ENCODE measurements around the gene METTL2A. TPM values are rescaled to one million over a fixed set of nuclear protein-coding genes. Genes with fewer than 3 reads are reported as not detected.
"Not testable (repeated sequence)": the region's sequence is repeated elsewhere in the genome, so short reads cannot be mapped to it uniquely, and the experiment has no call there.

The METTL2A gene
- total RNA-seq, 1 donor from 2014 or later, result 36.5 TPM

GRCh38 chr17:62452195-62452594, 28.5 kb downstream of the METTL2A start:
- DNase-seq (ENCODE audit: low spot score); intact Hi-C loops (cut with micrococcal nuclease); H3K27ac Mint-ChIP-seq; H3K27me3 Mint-ChIP-seq (ENCODE audit: insufficient read depth); H3K36me3 Mint-ChIP-seq (ENCODE audit: low read depth); H3K9me3 Mint-ChIP-seq; H3K4me3 Mint-ChIP-seq: not testable (repeated sequence)
- peaks cover 13% of the 10 kb centered on the region for H3K4me1 Mint-ChIP-seq (ENCODE audit: low read depth)

DNA sequence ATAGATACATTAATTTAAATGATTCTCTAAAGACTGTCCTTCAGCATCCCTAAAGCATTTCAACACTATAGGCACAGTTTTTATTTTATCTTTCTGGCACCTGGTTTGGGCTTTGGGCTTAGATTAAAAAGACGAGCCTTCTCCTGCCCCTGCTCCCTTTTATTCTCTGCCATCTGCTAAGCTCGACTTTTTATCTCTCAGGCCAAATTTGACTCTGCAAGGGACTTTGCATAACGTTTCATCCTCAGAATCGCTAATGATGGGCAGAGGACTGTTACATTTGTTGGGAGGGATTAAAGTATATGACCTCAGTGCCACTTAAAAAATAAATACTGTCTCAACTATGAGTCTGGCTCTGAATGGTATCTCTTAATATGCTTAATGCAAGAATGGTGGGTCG, 29.3 kb downstream of the METTL2A start:
- H3K4me3 Mint-ChIP-seq; H3K27ac Mint-ChIP-seq; DNase-seq (ENCODE audit: low spot score); intact Hi-C loops (cut with micrococcal nuclease); H3K36me3 Mint-ChIP-seq (ENCODE audit: low read depth); H3K27me3 Mint-ChIP-seq (ENCODE audit: insufficient read depth); H3K9me3 Mint-ChIP-seq: not testable (repeated sequence)
- H3K4me1 Mint-ChIP-seq (ENCODE audit: low read depth), result peaks cover 13% of the 10 kb centered on the region

GRCh38 chr17:62453656-62454055, 30.0 kb downstream of the METTL2A start:
- H3K36me3 Mint-ChIP-seq (ENCODE audit: low read depth); DNase-seq (ENCODE audit: low spot score); H3K4me3 Mint-ChIP-seq; H3K27ac Mint-ChIP-seq; H3K27me3 Mint-ChIP-seq (ENCODE audit: insufficient read depth); H3K9me3 Mint-ChIP-seq; intact Hi-C loops (cut with micrococcal nuclease): not testable (repeated sequence)
- H3K4me1 Mint-ChIP-seq (ENCODE audit: low read depth), result peaks cover 13% of the 10 kb centered on the region

DNA sequence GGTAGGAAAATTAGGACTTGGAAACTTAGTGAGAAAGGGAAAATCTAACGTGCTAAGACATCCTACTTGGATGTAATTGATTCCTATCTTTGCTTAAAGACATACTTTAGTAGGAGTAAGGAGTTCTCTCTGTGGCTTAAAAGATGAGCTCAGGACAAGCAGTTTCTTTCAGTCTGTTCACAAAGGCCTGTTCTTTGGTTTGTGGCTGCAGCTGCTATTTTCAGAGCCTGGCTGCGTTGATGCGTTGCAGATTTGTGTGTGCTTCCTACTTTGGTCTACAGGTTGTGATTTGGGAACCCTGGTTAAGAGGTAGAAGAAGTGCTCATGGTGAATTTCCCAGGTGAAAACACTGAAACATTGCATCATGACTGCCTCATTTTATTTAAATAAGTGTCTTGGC, 30.4 kb downstream of the METTL2A start:
- H3K27ac Mint-ChIP-seq, result not testable (repeated sequence)

GRCh38 chr17:62456016-62456415, 32.3 kb downstream of the METTL2A start:
- intact Hi-C loops (cut with micrococcal nuclease), result no loop called here
- Mint-ChIP-seq H3K36me3 (ENCODE audit: low read depth) (peaks cover 4% of the 10 kb centered on the region), H3K27ac (no peak overlapping the region), H3K4me1 (ENCODE audit: low read depth) (peaks cover 13% of the 10 kb centered on the region), H3K9me3 (no peaks in the 10 kb centered on the region), H3K4me3 (no peak overlapping the region), H3K27me3 (ENCODE audit: insufficient read depth) (peaks cover 2% of the 10 kb centered on the region)
- no peak for DNase-seq (ENCODE audit: low spot score)

More for the DNA sequence above, 30.4 kb downstream of the METTL2A start:
- H3K4me1 Mint-ChIP-seq (ENCODE audit: low read depth), result peaks cover 13% of the 10 kb centered on the region
- H3K36me3 Mint-ChIP-seq (ENCODE audit: low read depth); intact Hi-C loops (cut with micrococcal nuclease); H3K27me3 Mint-ChIP-seq (ENCODE audit: insufficient read depth); DNase-seq (ENCODE audit: low spot score); H3K4me3 Mint-ChIP-seq; H3K9me3 Mint-ChIP-seq: not testable (repeated sequence)

DNA sequence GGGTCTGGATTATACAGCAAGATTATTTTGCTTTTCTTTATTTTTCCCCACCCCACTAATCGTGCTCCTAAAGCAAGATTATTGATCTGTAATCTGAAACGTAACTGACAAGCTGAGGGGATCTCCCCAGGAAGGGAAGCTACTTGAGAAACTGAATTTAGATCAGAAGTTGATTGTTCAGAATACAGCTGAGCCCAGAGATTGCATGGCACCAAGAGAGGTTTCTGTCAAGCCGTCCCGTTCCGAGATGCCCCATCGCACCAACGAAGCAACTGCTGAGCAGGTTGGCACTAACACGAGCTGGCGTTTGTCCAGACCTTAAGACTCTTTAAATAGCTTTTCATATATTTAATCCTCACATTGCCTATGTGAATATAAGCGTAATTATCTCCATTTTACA, 34.8 kb downstream of the METTL2A start:
- DNase-seq (ENCODE audit: low spot score); H3K4me1 Mint-ChIP-seq (ENCODE audit: low read depth); H3K9me3 Mint-ChIP-seq; H3K27me3 Mint-ChIP-seq (ENCODE audit: insufficient read depth); intact Hi-C loops (cut with micrococcal nuclease); H3K36me3 Mint-ChIP-seq (ENCODE audit: low read depth); H3K27ac Mint-ChIP-seq; H3K4me3 Mint-ChIP-seq: not testable (repeated sequence)

DNA sequence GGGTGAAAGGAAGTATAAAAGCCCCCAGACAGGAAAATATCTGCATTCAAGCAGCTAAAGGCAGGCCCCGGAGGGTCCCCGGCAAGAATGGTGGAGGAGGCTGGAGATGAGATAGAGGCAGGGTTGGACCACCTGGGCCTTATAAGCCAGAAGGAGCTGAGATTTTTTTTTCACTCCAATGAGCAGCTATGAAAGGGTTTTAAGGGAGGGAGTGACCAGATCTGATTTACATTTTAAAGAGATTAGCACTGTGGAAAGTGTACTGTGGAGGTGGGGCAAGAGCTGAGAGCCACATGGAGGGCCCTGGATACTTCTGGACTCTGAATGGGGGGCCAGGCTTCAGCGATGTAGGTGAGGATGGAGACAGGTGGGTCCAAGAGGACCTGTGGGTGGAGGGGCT, 40.7 kb downstream of the METTL2A start:
- H3K4me3 Mint-ChIP-seq, result not testable (repeated sequence)

DNA sequence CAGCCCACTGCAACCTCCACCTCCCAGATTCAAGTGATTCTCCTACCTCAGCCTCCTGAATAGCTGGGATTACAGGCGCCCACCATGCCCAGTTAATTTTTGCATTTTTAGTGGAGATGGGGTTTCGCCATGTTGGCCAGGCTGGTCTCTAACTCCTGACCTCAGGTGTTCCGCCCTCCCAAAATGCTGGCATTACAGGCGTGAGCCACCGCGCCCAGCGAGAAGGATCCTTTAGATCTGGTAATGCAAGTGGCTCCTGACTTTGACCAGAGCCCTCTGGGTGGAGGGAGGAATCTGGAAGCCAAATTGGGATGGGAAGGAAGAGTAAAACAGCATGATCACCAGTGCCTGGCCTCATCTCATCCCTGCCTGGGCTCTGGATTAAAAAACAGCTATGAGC, 41.6 kb downstream of the METTL2A start:
- intact Hi-C loops (cut with micrococcal nuclease), result not testable (repeated sequence)

More for the DNA sequence above, 40.7 kb downstream of the METTL2A start:
- intact Hi-C loops (cut with micrococcal nuclease); DNase-seq (ENCODE audit: low spot score); H3K9me3 Mint-ChIP-seq; H3K27ac Mint-ChIP-seq; H3K27me3 Mint-ChIP-seq (ENCODE audit: insufficient read depth); H3K36me3 Mint-ChIP-seq (ENCODE audit: low read depth); H3K4me1 Mint-ChIP-seq (ENCODE audit: low read depth): not testable (repeated sequence)

DNA sequence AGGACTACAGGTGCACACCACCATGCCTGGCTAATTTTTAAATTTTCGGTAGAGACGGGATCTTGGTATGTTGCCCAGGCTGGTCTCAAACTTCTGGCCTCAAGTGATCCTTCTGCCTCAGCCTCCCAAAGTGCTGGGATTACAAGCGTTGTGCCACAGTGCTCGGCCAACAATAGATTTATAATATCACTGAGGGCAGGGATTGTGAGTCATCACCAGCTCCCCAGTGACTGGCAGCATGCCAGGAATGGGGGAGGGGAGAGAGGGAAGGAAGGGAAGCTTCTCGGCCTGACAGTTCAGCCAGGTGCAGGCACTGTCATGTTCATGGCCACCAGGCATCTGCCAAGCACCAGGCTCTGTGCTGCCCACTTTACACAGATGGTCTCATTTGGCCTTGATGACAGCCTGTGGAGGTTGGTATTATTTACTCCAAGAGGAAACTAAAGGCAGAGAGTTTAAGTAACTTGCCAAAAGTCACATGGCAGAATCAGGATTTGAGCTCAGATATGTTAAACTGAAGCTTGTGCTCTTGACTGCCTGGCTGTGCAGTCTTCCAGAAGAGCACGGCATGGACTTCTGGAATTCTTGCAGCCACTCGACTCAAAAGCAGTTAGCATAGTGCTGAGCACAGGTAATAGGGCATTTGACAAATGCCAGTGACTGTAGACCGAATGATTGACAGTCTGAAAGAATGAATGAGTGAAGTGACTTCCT, 47.1 kb downstream of the METTL2A start:
- H3K36me3 Mint-ChIP-seq (ENCODE audit: low read depth); H3K9me3 Mint-ChIP-seq; H3K4me3 Mint-ChIP-seq; intact Hi-C loops (cut with micrococcal nuclease); DNase-seq (ENCODE audit: low spot score); H3K27me3 Mint-ChIP-seq (ENCODE audit: insufficient read depth); H3K27ac Mint-ChIP-seq; H3K4me1 Mint-ChIP-seq (ENCODE audit: low read depth): not testable (repeated sequence)

More for the DNA sequence above, 41.6 kb downstream of the METTL2A start:
- not testable (repeated sequence) for H3K4me3 Mint-ChIP-seq; H3K4me1 Mint-ChIP-seq (ENCODE audit: low read depth); H3K27ac Mint-ChIP-seq; H3K27me3 Mint-ChIP-seq (ENCODE audit: insufficient read depth); H3K36me3 Mint-ChIP-seq (ENCODE audit: low read depth); H3K9me3 Mint-ChIP-seq; DNase-seq (ENCODE audit: low spot score)

GRCh38 chr17:62471380-62471880, 47.7 kb downstream of the METTL2A start:
- H3K4me3 Mint-ChIP-seq; H3K27ac Mint-ChIP-seq; intact Hi-C loops (cut with micrococcal nuclease); H3K9me3 Mint-ChIP-seq; H3K4me1 Mint-ChIP-seq (ENCODE audit: low read depth); DNase-seq (ENCODE audit: low spot score); H3K36me3 Mint-ChIP-seq (ENCODE audit: low read depth); H3K27me3 Mint-ChIP-seq (ENCODE audit: insufficient read depth): not testable (repeated sequence)

GRCh38 chr17:62473030-62473982, 49.6 kb downstream of the METTL2A start:
- DNase-seq (ENCODE audit: low spot score); H3K4me1 Mint-ChIP-seq (ENCODE audit: low read depth); H3K9me3 Mint-ChIP-seq; H3K27me3 Mint-ChIP-seq (ENCODE audit: insufficient read depth); H3K36me3 Mint-ChIP-seq (ENCODE audit: low read depth); H3K4me3 Mint-ChIP-seq; H3K27ac Mint-ChIP-seq; intact Hi-C loops (cut with micrococcal nuclease): not testable (repeated sequence)

GRCh38 chr17:62477111-62477510, 53.4 kb downstream of the METTL2A start:
- intact Hi-C loops (cut with micrococcal nuclease); H3K9me3 Mint-ChIP-seq; H3K36me3 Mint-ChIP-seq (ENCODE audit: low read depth); DNase-seq (ENCODE audit: low spot score); H3K27me3 Mint-ChIP-seq (ENCODE audit: insufficient read depth): not testable (repeated sequence)
- Mint-ChIP-seq H3K4me3 (peak overlapping the region; percentile 83), H3K4me1 (ENCODE audit: low read depth) (peaks cover 16% of the 10 kb centered on the region), H3K27ac (peak overlapping the region; percentile 72)
